GM21423 (cell line): Measurements from ENCODE around the gene ADAT3.
"Not testable (repeated sequence)": the region's sequence is repeated elsewhere in the genome, so short reads cannot be mapped to it uniquely, and the experiment has no call there.

Experiments used
- ATAC-seq: cut with Tn5 transposase; IDR thresholded peaks from one replicate; pipeline ENCODE4 v1.9.1; 2021; ENCODE audit warnings: mild to moderate bottlenecking, moderate library complexity; ENCODE audit not compliant: unreplicated experiment

The ADAT3 gene

GRCh38 chr19:1866693-1867348 is 38.4 kb upstream of the ADAT3 start:
- ATAC-seq: no peak

GRCh38 chr19:1867349-1867724 is 37.9 kb upstream of the ADAT3 start:
- ATAC-seq: no peak

- no peak for ATAC-seq
Observed at GRCh38 chr19:1868971-1869370, 36.2 kb upstream of the ADAT3 start.

- no peak for ATAC-seq
Observed at GRCh38 chr19:1871140-1871597, 34.0 kb upstream of the ADAT3 start.

GRCh38 chr19:1871630-1872029 is 33.6 kb upstream of the ADAT3 start:
- no peak for ATAC-seq

GRCh38 chr19:1872807-1873523 is 32.2 kb upstream of the ADAT3 start:
- ATAC-seq: no peak

GRCh38 chr19:1873524-1874473 is 31.4 kb upstream of the ADAT3 start:
- ATAC-seq: no peak

- no peak for ATAC-seq
Observed at GRCh38 chr19:1874554-1875185, 30.5 kb upstream of the ADAT3 start.

- peak; percentile 5 for ATAC-seq
Observed at GRCh38 chr19:1875265-1875645, 29.9 kb upstream of the ADAT3 start.

- peak; percentile 89 for ATAC-seq
Observed at GRCh38 chr19:1875646-1876495, 29.3 kb upstream of the ADAT3 start.

- peak; percentile 21 for ATAC-seq
Observed at GRCh38 chr19:1876496-1877279, 28.5 kb upstream of the ADAT3 start.

GRCh38 chr19:1877280-1877660 is 27.9 kb upstream of the ADAT3 start:
- not testable (repeated sequence) for ATAC-seq

GRCh38 chr19:1878583-1878982 is 26.6 kb upstream of the ADAT3 start:
- ATAC-seq: not testable (repeated sequence)

GRCh38 chr19:1879982-1880381 is 25.2 kb upstream of the ADAT3 start:
- ATAC-seq: not testable (repeated sequence)

GRCh38 chr19:1880611-1881392 is 24.4 kb upstream of the ADAT3 start:
- ATAC-seq: no peak

GRCh38 chr19:1881393-1882088 is 23.7 kb upstream of the ADAT3 start:
- ATAC-seq: not testable (repeated sequence)

- no peak for ATAC-seq
Observed at GRCh38 chr19:1882089-1882785, 23.0 kb upstream of the ADAT3 start.
